Right cardiac atrium (tissue), 5 donors: ENCODE measurements around the gene PCLO. TPM values are rescaled to one million over a fixed set of nuclear protein-coding genes. Genes with fewer than 3 reads are reported as not detected.

Source experiments
- ATAC-seq, 2 donors: fragments of 200-7000 bp; cut with Tn5 transposase; one replicate each; pipeline versions ENCODE4 v1.8.0 to v1.9.1; 2020; ENCODE audit warnings: moderate library complexity in 2 of 2, mild to moderate bottlenecking in 1 of 2
- DNase-seq, 3 donors: peaks; one replicate each; pipeline ENCODE4 v3.0.0-alpha.2; 2020
- H3K27ac ChIP-seq: one replicate; pipeline ENCODE4 v1.5.1; 2013; ENCODE audit warnings: mild to moderate bottlenecking, low read length, control low read depth, moderate library complexity
- H3K27me3 ChIP-seq: one replicate; pipeline ENCODE4 v1.6.1; 2013; ENCODE audit not compliant: control insufficient read depth, insufficient read depth
- H3K4me1 ChIP-seq: one replicate; pipeline ENCODE4 v1.6.1; 2013; ENCODE audit warnings: low read length; ENCODE audit not compliant: control insufficient read depth, insufficient read depth
- H3K4me3 ChIP-seq: one replicate; pipeline ENCODE4 v1.5.1; 2013; ENCODE audit warnings: low read length, control low read depth
- H3K9me3 ChIP-seq: one replicate; pipeline ENCODE4 v1.6.1; 2013; ENCODE audit warnings: low read length; ENCODE audit not compliant: control insufficient read depth
- WGBS: extraction: QIAGEN DNeasy Blood & Tissue Kit; methylation state at CpG from one replicate; pipeline ENCODE4 v1.1.7; 2013; 5-methylcytosine and 5-hydroxymethylcytosine counted together
- intact Hi-C, 4 donors: fragments of 100-400 bp; cut with DNase I; formaldehyde crosslinking; loops; one replicate each; pipeline versions ENCODE4 v1.11.0 to v1.14.0; 2022 to 2023
- polyA plus RNA-seq: library from polyadenylated mRNA; stranded (reverse); fragments of 200-250 nt; gene quantifications from one replicate; pipeline ENCODE4 v1.2.3, GENCODE V29; 2013
- total RNA-seq, 4 donors: library from RNA; stranded (reverse); fragmentation: NEBNext Ultra II Directional; extraction: Animal tissue kit (Norgen Biotek cat#: 25700); gene quantifications; one replicate each; pipeline ENCODE4 v1.2.1, GENCODE V29; 2021
- donor health status: healthy with polysubstance abuse.
- donor health status: DM: no; HTN: yes; CAD: no.
- donor health status: DM: no; HTN: no; CAD: no.
- donor health status: DM: no; HTN: yes; CAD: no; lungs with severe emphysema.
- donor health status: DM: yes; HTN: yes; CAD: no.

Gene PCLO
- total and polyA plus RNA-seq, 5 donors = 1.9 to 3.8 (median 3.2) TPM

DNA sequence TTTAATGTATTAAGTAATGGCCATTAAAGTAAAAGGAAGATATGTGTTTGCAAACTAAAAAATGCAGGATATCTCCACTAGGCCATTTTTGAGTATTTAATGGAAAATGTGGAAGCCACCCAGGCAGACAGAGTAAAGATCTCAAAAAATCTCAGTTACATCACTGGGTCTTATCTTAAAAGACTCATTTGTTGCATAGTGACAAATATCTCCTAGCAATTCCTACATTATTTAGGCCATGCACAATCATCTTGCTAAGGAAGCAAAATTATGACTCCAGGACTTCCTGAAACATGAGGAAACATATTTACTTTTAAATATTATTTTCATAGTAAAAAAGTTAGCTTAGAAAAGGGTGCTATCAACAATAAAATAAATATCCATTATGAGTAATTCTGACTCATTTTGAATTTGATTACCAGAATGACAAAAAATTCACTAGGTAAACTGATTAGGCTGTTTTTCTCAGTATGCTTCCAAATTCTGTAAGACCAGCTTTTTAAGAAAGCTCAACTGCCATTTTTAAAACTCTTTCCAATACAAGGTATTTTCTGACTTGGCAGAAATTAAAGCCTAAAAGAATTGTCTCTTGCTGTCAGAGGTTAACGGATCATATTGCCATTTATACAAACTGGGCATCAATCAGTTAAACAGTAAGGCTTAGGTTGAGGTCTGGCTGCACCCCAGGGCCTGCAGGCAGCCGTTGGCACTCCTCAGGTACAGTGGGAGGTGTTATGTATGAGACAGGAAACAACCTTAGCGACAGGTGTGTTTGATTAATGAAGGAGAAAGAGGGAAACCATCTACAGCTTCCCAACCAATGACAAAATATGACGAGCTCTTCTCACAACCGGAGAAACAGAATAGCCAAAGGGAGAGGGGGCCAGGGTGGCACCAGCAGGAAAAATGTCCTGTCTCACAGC, 31.8 kb downstream of the PCLO start:
- H3K4me3 ChIP-seq = no peak overlapping the region
- no peaks in the 10 kb centered on the region for H3K9me3 ChIP-seq
- DNase-seq = no peak
- ATAC-seq = no peak
- H3K4me1 ChIP-seq = no peaks in the 10 kb centered on the region
- intact Hi-C loops = no loop called here
- H3K27me3 ChIP-seq = no peaks in the 10 kb centered on the region
- WGBS = 67% methylated on average over 5 of the region's 5 CpGs
- no peak overlapping the region for H3K27ac ChIP-seq

GRCh38 chr7:83130191-83130590, 32.5 kb downstream of the PCLO start:
- no peak overlapping the region for H3K4me3 ChIP-seq
- H3K9me3 ChIP-seq = no peaks in the 10 kb centered on the region
- no peaks in the 10 kb centered on the region for H3K4me1 ChIP-seq
- no peak for ATAC-seq
- intact Hi-C loops = no loop called here
- WGBS = 89% methylated on average over 5 of the region's 5 CpGs
- no peak overlapping the region for H3K27ac ChIP-seq
- DNase-seq = no peak
- H3K27me3 ChIP-seq = no peaks in the 10 kb centered on the region

- DNase-seq (no peak), ATAC-seq (no peak)
- Histone ChIP-seq H3K27me3 (no peaks in the 10 kb centered on the region), H3K4me1 (no peaks in the 10 kb centered on the region), H3K27ac (no peak overlapping the region), H3K9me3 (no peaks in the 10 kb centered on the region), H3K4me3 (no peak overlapping the region)
- 28% methylated on average over 2 of the region's 2 CpGs for WGBS
- intact Hi-C loops = no loop called here
Measured at GRCh38 chr7:83119494-83119893, 43.2 kb downstream of the PCLO start.

GRCh38 chr7:83119026-83119382, 43.7 kb downstream of the PCLO start:
- H3K27ac ChIP-seq = no peak overlapping the region
- WGBS = 18% methylated on average over 1 of the region's 1 CpG
- H3K9me3 ChIP-seq = no peaks in the 10 kb centered on the region
- no peak overlapping the region for H3K4me3 ChIP-seq
- no peaks in the 10 kb centered on the region for H3K27me3 ChIP-seq
- ATAC-seq (no peak), DNase-seq (no peak)
- no peaks in the 10 kb centered on the region for H3K4me1 ChIP-seq
- intact Hi-C loops = no loop called here

- Histone ChIP-seq H3K27me3 (no peaks in the 10 kb centered on the region), H3K9me3 (no peaks in the 10 kb centered on the region), H3K27ac (no peak overlapping the region), H3K4me1 (no peaks in the 10 kb centered on the region), H3K4me3 (no peak overlapping the region)
- intact Hi-C loops = no loop called here
- no peak for DNase-seq
- 77% methylated on average over 3 of the region's 3 CpGs for WGBS
- no peak for ATAC-seq
Measured at GRCh38 chr7:83118347-83119025, 44.2 kb downstream of the PCLO start.

- no peak overlapping the region for H3K4me3 ChIP-seq
- DNase-seq (no peak), ATAC-seq (no peak)
- H3K27me3 ChIP-seq = no peaks in the 10 kb centered on the region
- H3K4me1 ChIP-seq = no peaks in the 10 kb centered on the region
- H3K27ac ChIP-seq = no peak overlapping the region
- H3K9me3 ChIP-seq = no peaks in the 10 kb centered on the region
- intact Hi-C loops = no loop called here
- 74% methylated on average over 2 of the region's 2 CpGs for WGBS
Measured at GRCh38 chr7:83117466-83117865, 45.2 kb downstream of the PCLO start.

- DNase-seq (no peak), ATAC-seq (no peak)
- no peak overlapping the region for H3K27ac ChIP-seq
- intact Hi-C loops = no loop called here
- no peak overlapping the region for H3K4me3 ChIP-seq
- WGBS = 45% methylated on average over 2 of the region's 2 CpGs
- H3K4me1 ChIP-seq = no peaks in the 10 kb centered on the region
- H3K27me3 ChIP-seq = no peaks in the 10 kb centered on the region
- no peaks in the 10 kb centered on the region for H3K9me3 ChIP-seq
Measured at GRCh38 chr7:83111391-83111790, 51.3 kb downstream of the PCLO start.

GRCh38 chr7:83109352-83109751, 53.3 kb downstream of the PCLO start:
- H3K9me3 ChIP-seq = no peaks in the 10 kb centered on the region
- H3K27me3 ChIP-seq = no peaks in the 10 kb centered on the region
- H3K4me1 ChIP-seq = no peaks in the 10 kb centered on the region
- ATAC-seq (no peak), DNase-seq (no peak)
- no peak overlapping the region for H3K4me3 ChIP-seq
- intact Hi-C loops = no loop called here
- H3K27ac ChIP-seq = no peak overlapping the region
- 45% methylated on average over 2 of the region's 2 CpGs for WGBS

GRCh38 chr7:83105948-83106347, 56.7 kb downstream of the PCLO start:
- DNase-seq (no peak), ATAC-seq (no peak)
- no peaks in the 10 kb centered on the region for H3K9me3 ChIP-seq
- intact Hi-C loops = no loop called here
- H3K4me1 ChIP-seq = no peaks in the 10 kb centered on the region
- H3K27me3 ChIP-seq = no peaks in the 10 kb centered on the region
- H3K27ac ChIP-seq = no peak overlapping the region
- WGBS = 0% methylated on average over 2 of the region's 2 CpGs
- no peak overlapping the region for H3K4me3 ChIP-seq

DNA sequence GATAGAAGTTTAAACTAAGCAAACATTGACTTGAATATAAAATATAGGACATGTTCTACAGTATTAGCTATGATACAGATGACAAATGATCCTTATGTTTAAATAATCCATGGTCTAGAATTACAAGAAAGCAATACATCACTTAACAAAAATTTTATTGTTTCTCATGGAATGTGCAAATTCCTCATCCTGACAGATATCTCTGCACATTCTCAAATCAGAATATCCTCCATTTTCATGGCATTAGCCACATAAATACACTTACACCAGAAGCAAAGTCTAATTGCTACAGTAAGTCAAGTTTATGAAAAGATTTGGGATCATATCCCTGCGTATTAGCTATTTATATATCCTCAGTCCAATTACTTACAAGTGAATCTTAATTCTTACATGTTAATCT, 57.6 kb downstream of the PCLO start:
- no peak for ATAC-seq

GRCh38 chr7:83101530-83101929, 61.2 kb downstream of the PCLO start:
- ATAC-seq = no peak
- Histone ChIP-seq H3K27me3 (no peaks in the 10 kb centered on the region), H3K27ac (no peak overlapping the region), H3K4me1 (no peaks in the 10 kb centered on the region), H3K4me3 (peak overlapping the region; percentile 47), H3K9me3 (no peaks in the 10 kb centered on the region)
- DNase-seq = no peak
- WGBS = 27% methylated on average over 3 of the region's 3 CpGs
- intact Hi-C loops = no loop called here

More for the DNA sequence above, 57.6 kb downstream of the PCLO start:
- no peak overlapping the region for H3K27ac ChIP-seq
- H3K4me3 ChIP-seq = no peak overlapping the region
- no peaks in the 10 kb centered on the region for H3K27me3 ChIP-seq
- 76% methylated on average over 1 of the region's 1 CpG for WGBS
- intact Hi-C loops = no loop called here
- no peaks in the 10 kb centered on the region for H3K9me3 ChIP-seq
- H3K4me1 ChIP-seq = no peaks in the 10 kb centered on the region
- no peak for DNase-seq
